ENCODE results near the gene CD59. TPM values are rescaled to one million over a fixed set of nuclear protein-coding genes. Genes with fewer than 3 reads are reported as not detected.

Gene CD59
- total and polyA plus RNA-seq, 9 of the 15 experiments (the other 6 are each of a cell fraction or from before 2014, with no cell fraction given): 38.1 to 338 (median 173) TPM

- TF ChIP-seq ARHGAP35 (IDR thresholded peaks at IDR 0.05; ENCODE audit: partially characterized antibody) (no peak), USF2 (CRISPR knock-in tag; IDR thresholded peaks at IDR 0.05) (0 out of 2 replicates have a peak, but pooled peaks have one; percentile 7), KLF13 (tag; IDR thresholded peaks at IDR 0.05; ENCODE audit: borderline replicate concordance, low read depth) (no peak), RFX5 (IDR thresholded peaks at IDR 0.05; ENCODE audit: low read depth, low read length) (peak; percentile 71; the same call in 1 of the 2 replicates)
- Histone ChIP-seq H3K9ac (ENCODE audit: insufficient read depth in 1 of 2, low read depth in 2 of 2, low read length in 2 of 2) (no peak overlapping the region), H3K4me3 (no peak overlapping the region), H3K36me3 (ENCODE audit: control insufficient read depth, insufficient read depth, low read length) (no peaks in the 10 kb centered on the region), H3K27ac (ENCODE audit: extremely low read depth, low read depth, low read length) (no peak overlapping the region), H4K20me1 (replicated peaks; ENCODE audit: control insufficient read depth, insufficient read depth, low read length) (no peaks in the 10 kb centered on the region), H2AFZ (ENCODE audit: low read depth, low read length) (no peak overlapping the region), H3K9me1 (ENCODE audit: control insufficient read depth, insufficient read depth, low read length) (no peaks in the 10 kb centered on the region), H3K9me3 (replicated peaks; ENCODE audit: control insufficient read depth, insufficient read depth, low read depth, low read length) (no peaks in the 10 kb centered on the region), H3K27me3 (ENCODE audit: control insufficient read depth in 2 of 2, insufficient read depth in 2 of 2, low read length in 2 of 2) (peaks cover 19 to 22% of the 10 kb centered on the region in 2 experiments; a peak in 4 of 5 replicates), H3K4me1 (replicated peaks in 1 of 2; ENCODE audit: control insufficient read depth in 2 of 2, insufficient read depth in 2 of 2, low read length in 2 of 2) (peaks cover 0 to 3% of the 10 kb centered on the region in 2 experiments; a peak in 1 of 5 replicates), H3K4me2 (ENCODE audit: insufficient read depth, low read length) (no peak overlapping the region), H3K79me2 (ENCODE audit: control insufficient read depth, insufficient read depth, low read length) (no peaks in the 10 kb centered on the region)
- BruUV-seq (replicated peaks): no TSS peak
- WGBS (ENCODE audit: insufficient coverage, low coverage, missing lambda C conversion rate): 0% methylated on average over 4 of the region's 4 CpGs
- intact Hi-C loops (cut with micrococcal nuclease) (no loop called here), in situ Hi-C loops (cut with MboI) (no loop called here)
- CTCF ChIA-PET (ENCODE audit: low intra/inter-chr PET ratio): no interaction called here
- POLR2A ChIA-PET: interaction anchor here (0.6 kb wide), 1 partner anchor 404 kb away, joined by 3 read pairs; no protein-coding TSS in a partner anchor
- FAIRE-seq (no peak), ATAC-seq (no peak), DNase-seq (ENCODE audit: extremely low read depth in 1 of 4, low spot score in 3 of 4) (no peak)
These were observed 64.0 kb downstream of the CD59 start for GRCh38 chr11:33672273-33672672.

All from K562 (cell line).